GM12878 (cell line): Measurements from ENCODE around the gene LMF1.
"Not testable (repeated sequence)": the region's sequence is repeated elsewhere in the genome, so short reads cannot be mapped to it uniquely, and the experiment has no call there.

Experiments used
- ATF7 ChIP-seq: fragments of 450-650 bp; IDR thresholded peaks from 2 replicates; pipeline ENCODE4 v1.6.1; 2016; ENCODE audit warnings: low read depth, mild to moderate bottlenecking
- CTCF ChIP-seq, 3 experiments: IDR thresholded peaks in 2 of 3; conservative IDR thresholded peaks in 1 of 3; 2 replicates each; pipeline ENCODE4 v1.5.1; 2011; ENCODE audit warnings: low read depth in 3 of 3, low read length in 3 of 3, mild to moderate bottlenecking in 3 of 3, control low read depth in 2 of 3, moderate library complexity in 2 of 3, inconsistent platforms in 1 of 3, mixed read lengths in 1 of 3; ENCODE audit not compliant: control insufficient read depth in 2 of 3, insufficient read depth in 1 of 3; ENCODE audit errors: extremely low read depth in 1 of 3
- MYC ChIP-seq: IDR thresholded peaks from 2 replicates; pipeline ENCODE4 v1.6.1; 2011; ENCODE audit warnings: mild to moderate bottlenecking, low read length, moderate library complexity, inconsistent platforms; ENCODE audit not compliant: insufficient read depth, insufficient replicate concordance, insufficient read length, severe bottlenecking
- RAD51 ChIP-seq: fragments of 450-650 bp; IDR thresholded peaks from 2 replicates; pipeline ENCODE4 v1.6.1; 2016; ENCODE audit warnings: moderate library complexity, mild to moderate bottlenecking, inconsistent platforms
- RCOR1 ChIP-seq: conservative IDR thresholded peaks from 2 replicates; pipeline ENCODE4 v1.6.1; 2012; ENCODE audit warnings: low read depth, low read length, improper control_type of control experiment
- REST ChIP-seq: IDR thresholded peaks from 2 replicates; pipeline ENCODE4 v1.6.1; 2012; ENCODE audit warnings: mild to moderate bottlenecking, low read depth, low read length
- TARDBP ChIP-seq: IDR thresholded peaks from 2 replicates; pipeline ENCODE4 v1.6.1; 2016; ENCODE audit warnings: borderline replicate concordance
- TBL1XR1 ChIP-seq: IDR thresholded peaks from 2 replicates; pipeline ENCODE4 v1.6.1; 2012; ENCODE audit warnings: low read depth, low read length, improper control_type of control experiment
- ZNF24 ChIP-seq: fragments of 450-650 bp; IDR thresholded peaks from 2 replicates; pipeline ENCODE4 v1.6.1; 2017; ENCODE audit warnings: antibody characterized with exemption, mild to moderate bottlenecking
- ZNF274 ChIP-seq: IDR thresholded peaks from one replicate; pipeline ENCODE4 v1.8.0; 2011; ENCODE audit not compliant: insufficient read length, insufficient read depth

GRCh38 chr16:858441-858840 is 112.3 kb downstream of the LMF1 start:
- TF ChIP-seq TARDBP; CTCF (IDR thresholded peaks at IDR 0.05 in 2 of 3, conservative IDR thresholded peaks at IDR 0.05 in 1 of 3; ENCODE audit: control insufficient read depth in 2 of 3, extremely low read depth in 1 of 3, insufficient read depth in 1 of 3, low read depth in 3 of 3, low read length in 3 of 3); ZNF24; ATF7; TBL1XR1; RAD51; ZNF274; RCOR1; REST; MYC: not testable (repeated sequence)
